KMS-11 (cell line): Measurements from ENCODE around the gene ARID4A.
"Not testable (repeated sequence)": the region's sequence is repeated elsewhere in the genome, so short reads cannot be mapped to it uniquely, and the experiment has no call there.

Experiments
- H2AFZ ChIP-seq: fragments of 200-600 bp; sonication (generic); 2 replicates; pipeline ENCODE4 v1.6.1; 2016; ENCODE audit warnings: antibody characterized with exemption, mixed run types, low read depth
- H3K27ac ChIP-seq: fragments of 200-600 bp; sonication (generic); 2 replicates; pipeline ENCODE4 v1.6.1; 2016; ENCODE audit warnings: mild to moderate bottlenecking, mixed run types
- H3K27me3 ChIP-seq: fragments of 200-600 bp; sonication (generic); 2 replicates; pipeline ENCODE4 v1.6.1; 2017; ENCODE audit warnings: mild to moderate bottlenecking, low read depth, mixed run types, moderate library complexity; ENCODE audit not compliant: insufficient read depth
- H3K36me3 ChIP-seq: fragments of 200-600 bp; sonication (generic); 2 replicates; pipeline ENCODE4 v1.6.1; 2017; ENCODE audit warnings: mild to moderate bottlenecking, mixed run types; ENCODE audit not compliant: insufficient read depth
- H3K4me1 ChIP-seq: fragments of 200-600 bp; sonication (generic); 2 replicates; pipeline ENCODE4 v1.6.1; 2016; ENCODE audit warnings: mild to moderate bottlenecking, low read depth, mixed run types; ENCODE audit not compliant: poor library complexity, severe bottlenecking
- H3K4me2 ChIP-seq: fragments of 200-600 bp; sonication (generic); 2 replicates; pipeline ENCODE4 v1.7.0; 2016; ENCODE audit warnings: mild to moderate bottlenecking, mixed run types
- H3K4me3 ChIP-seq: fragments of 200-600 bp; sonication (generic); IDR thresholded peaks from 2 replicates; pipeline ENCODE4 v1.6.1; 2017; ENCODE audit warnings: low read depth, low read length, mixed read lengths; ENCODE audit not compliant: insufficient read depth
- H3K79me2 ChIP-seq: fragments of 200-600 bp; sonication (generic); 2 replicates; pipeline ENCODE4 v1.6.1; 2016; ENCODE audit warnings: low read depth, mixed run types; ENCODE audit not compliant: insufficient read depth
- H3K9ac ChIP-seq: fragments of 200-600 bp; sonication (generic); 2 replicates; pipeline ENCODE4 v1.6.1; 2016; ENCODE audit warnings: mild to moderate bottlenecking, mixed run types
- H4K20me1 ChIP-seq: fragments of 200-600 bp; sonication (generic); 2 replicates; pipeline ENCODE4 v1.6.1; 2016; ENCODE audit warnings: mild to moderate bottlenecking, mixed run types; ENCODE audit not compliant: insufficient read depth
- CTCF ChIP-seq: fragments of 200-600 bp; sonication (generic); conservative IDR thresholded peaks from 2 replicates; pipeline ENCODE4 v1.6.1; 2017; ENCODE audit warnings: low read depth, mild to moderate bottlenecking, antibody characterized with exemption, low read length, moderate library complexity, mixed read lengths

Gene ARID4A, protein sequence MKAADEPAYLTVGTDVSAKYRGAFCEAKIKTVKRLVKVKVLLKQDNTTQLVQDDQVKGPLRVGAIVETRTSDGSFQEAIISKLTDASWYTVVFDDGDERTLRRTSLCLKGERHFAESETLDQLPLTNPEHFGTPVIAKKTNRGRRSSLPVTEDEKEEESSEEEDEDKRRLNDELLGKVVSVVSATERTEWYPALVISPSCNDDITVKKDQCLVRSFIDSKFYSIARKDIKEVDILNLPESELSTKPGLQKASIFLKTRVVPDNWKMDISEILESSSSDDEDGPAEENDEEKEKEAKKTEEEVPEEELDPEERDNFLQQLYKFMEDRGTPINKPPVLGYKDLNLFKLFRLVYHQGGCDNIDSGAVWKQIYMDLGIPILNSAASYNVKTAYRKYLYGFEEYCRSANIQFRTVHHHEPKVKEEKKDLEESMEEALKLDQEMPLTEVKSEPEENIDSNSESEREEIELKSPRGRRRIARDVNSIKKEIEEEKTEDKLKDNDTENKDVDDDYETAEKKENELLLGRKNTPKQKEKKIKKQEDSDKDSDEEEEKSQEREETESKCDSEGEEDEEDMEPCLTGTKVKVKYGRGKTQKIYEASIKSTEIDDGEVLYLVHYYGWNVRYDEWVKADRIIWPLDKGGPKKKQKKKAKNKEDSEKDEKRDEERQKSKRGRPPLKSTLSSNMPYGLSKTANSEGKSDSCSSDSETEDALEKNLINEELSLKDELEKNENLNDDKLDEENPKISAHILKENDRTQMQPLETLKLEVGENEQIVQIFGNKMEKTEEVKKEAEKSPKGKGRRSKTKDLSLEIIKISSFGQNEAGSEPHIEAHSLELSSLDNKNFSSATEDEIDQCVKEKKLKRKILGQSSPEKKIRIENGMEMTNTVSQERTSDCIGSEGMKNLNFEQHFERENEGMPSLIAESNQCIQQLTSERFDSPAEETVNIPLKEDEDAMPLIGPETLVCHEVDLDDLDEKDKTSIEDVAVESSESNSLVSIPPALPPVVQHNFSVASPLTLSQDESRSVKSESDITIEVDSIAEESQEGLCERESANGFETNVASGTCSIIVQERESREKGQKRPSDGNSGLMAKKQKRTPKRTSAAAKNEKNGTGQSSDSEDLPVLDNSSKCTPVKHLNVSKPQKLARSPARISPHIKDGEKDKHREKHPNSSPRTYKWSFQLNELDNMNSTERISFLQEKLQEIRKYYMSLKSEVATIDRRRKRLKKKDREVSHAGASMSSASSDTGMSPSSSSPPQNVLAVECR

GRCh38 chr14:58298477-58299400 is at the start of gene ARID4A:
Gene ARID4A (plus strand): TSS chr14:58298555. CDS start chr14:58299855, 1,300 bp downstream.
- H3K79me2 ChIP-seq = peaks cover 60% of the 10 kb centered on the region
- H3K27ac ChIP-seq = peak within 1 kb of the TSS; percentile 96
- H3K36me3 ChIP-seq = no peaks in the 10 kb centered on the region
- H2AFZ ChIP-seq = peak within 1 kb of the TSS; percentile 54
- no peak for TF ChIP-seq CTCF
- H3K9ac ChIP-seq = peak within 1 kb of the TSS; percentile 88
- no peaks in the 10 kb centered on the region for H4K20me1 ChIP-seq
- no peaks in the 10 kb centered on the region for H3K27me3 ChIP-seq
- H3K4me2 ChIP-seq = peak within 1 kb of the TSS; percentile 82; the same call in 1 of the 2 replicates
- no peak within 1 kb of the TSS for H3K4me3 ChIP-seq
- H3K4me1 ChIP-seq = peaks cover 19% of the 10 kb centered on the region

GRCh38 chr14:58249611-58250010 is 48.7 kb upstream of the ARID4A start:
- Histone ChIP-seq H3K4me1 (peaks cover 17% of the 10 kb centered on the region), H2AFZ (no peak overlapping the region), H3K9ac (no peak overlapping the region), H3K4me3 (no peak overlapping the region), H3K4me2 (no peak overlapping the region), H3K36me3 (no peaks in the 10 kb centered on the region; the same call in 1 of the 2 replicates), H3K27me3 (no peaks in the 10 kb centered on the region), H3K79me2 (peaks cover 72% of the 10 kb centered on the region), H3K27ac (no peak overlapping the region), H4K20me1 (peaks cover 8% of the 10 kb centered on the region; the same call in 1 of the 2 replicates)
- TF ChIP-seq CTCF = no peak

GRCh38 chr14:58258156-58258555 is 40.2 kb upstream of the ARID4A start:
- no peaks in the 10 kb centered on the region for H3K36me3 ChIP-seq
- no peak overlapping the region for H3K9ac ChIP-seq
- no peaks in the 10 kb centered on the region for H3K27me3 ChIP-seq
- H3K4me2 ChIP-seq = no peak overlapping the region
- 0 out of 2 replicates have a peak, but pooled peaks cover 5% of the 10 kb centered on the region for H3K79me2 ChIP-seq
- no peak overlapping the region for H3K27ac ChIP-seq
- no peak overlapping the region for H3K4me3 ChIP-seq
- TF ChIP-seq CTCF = no peak
- H3K4me1 ChIP-seq = no peaks in the 10 kb centered on the region
- H4K20me1 ChIP-seq = no peaks in the 10 kb centered on the region
- no peak overlapping the region for H2AFZ ChIP-seq

GRCh38 chr14:58262005-58262404 is 36.4 kb upstream of the ARID4A start:
- not testable (repeated sequence) for H3K36me3 ChIP-seq

More at GRCh38 chr14:58262005-58262404, 36.4 kb upstream of the ARID4A start:
- H3K79me2 ChIP-seq, H3K27ac ChIP-seq, H3K4me1 ChIP-seq, H2AFZ ChIP-seq, H4K20me1 ChIP-seq, H3K4me2 ChIP-seq, H3K27me3 ChIP-seq, H3K4me3 ChIP-seq, H3K9ac ChIP-seq: not testable (repeated sequence)
